Chondrocyte (in vitro differentiated cells): Measurements from ENCODE around the gene SBNO2. TPM values are rescaled to one million over a fixed set of nuclear protein-coding genes. Genes with fewer than 3 reads are reported as not detected.

Experiments used
- DNase-seq: peaks from one replicate; pipeline ENCODE4 v3.0.0; 2021; ENCODE audit warnings: mixed read lengths, low spot score
- H3K27ac Mint-ChIP-seq: one replicate; pipeline ENCODE4 v1.8.0; 2021; ENCODE audit warnings: mild to moderate bottlenecking, moderate library complexity, mixed read lengths; ENCODE audit not compliant: unreplicated experiment
- H3K27me3 Mint-ChIP-seq: 2 replicates; pipeline ENCODE4 v1.8.0; 2021; ENCODE audit warnings: low read depth, mixed read lengths
- H3K36me3 Mint-ChIP-seq: 2 replicates; pipeline ENCODE4 v1.8.0; 2021; ENCODE audit warnings: low read depth, mixed read lengths
- H3K4me1 Mint-ChIP-seq: 2 replicates; pipeline ENCODE4 v1.8.0; 2021; ENCODE audit warnings: low read depth, mild to moderate bottlenecking, mixed read lengths
- H3K4me3 Mint-ChIP-seq: one replicate; pipeline ENCODE4 v1.8.0; 2021; ENCODE audit warnings: mild to moderate bottlenecking, moderate library complexity, mixed read lengths; ENCODE audit not compliant: unreplicated experiment
- H3K9me3 Mint-ChIP-seq: 2 replicates; pipeline ENCODE4 v1.8.0; 2021; ENCODE audit warnings: low read depth, mixed read lengths
- total RNA-seq: library from RNA; stranded (reverse); gene quantifications from 3 replicates; pipeline ENCODE4 v1.2.1, GENCODE V29; 2021
- TF ChIP-seq, protein P1 (sequence below): fragments of 200-600 bp; sonication (generic); IDR thresholded peaks from 2 replicates; pipeline ENCODE4 v1.5.0; 2021; ENCODE audit warnings: antibody characterized with exemption, mild to moderate bottlenecking, moderate library complexity

The SBNO2 gene
- total RNA-seq, 1 donor from 2014 or later = 45.6 TPM

- Mint-ChIP-seq H3K4me1 (peaks cover 6% of the 10 kb centered on the region), H3K4me3 (no peak overlapping the region), H3K27me3 (no peaks in the 10 kb centered on the region), H3K9me3 (peaks cover 3% of the 10 kb centered on the region), H3K36me3 (peaks cover 20% of the 10 kb centered on the region), H3K27ac (no peak overlapping the region)
- DNase-seq = no peak
- TF ChIP-seq, protein P1, sequence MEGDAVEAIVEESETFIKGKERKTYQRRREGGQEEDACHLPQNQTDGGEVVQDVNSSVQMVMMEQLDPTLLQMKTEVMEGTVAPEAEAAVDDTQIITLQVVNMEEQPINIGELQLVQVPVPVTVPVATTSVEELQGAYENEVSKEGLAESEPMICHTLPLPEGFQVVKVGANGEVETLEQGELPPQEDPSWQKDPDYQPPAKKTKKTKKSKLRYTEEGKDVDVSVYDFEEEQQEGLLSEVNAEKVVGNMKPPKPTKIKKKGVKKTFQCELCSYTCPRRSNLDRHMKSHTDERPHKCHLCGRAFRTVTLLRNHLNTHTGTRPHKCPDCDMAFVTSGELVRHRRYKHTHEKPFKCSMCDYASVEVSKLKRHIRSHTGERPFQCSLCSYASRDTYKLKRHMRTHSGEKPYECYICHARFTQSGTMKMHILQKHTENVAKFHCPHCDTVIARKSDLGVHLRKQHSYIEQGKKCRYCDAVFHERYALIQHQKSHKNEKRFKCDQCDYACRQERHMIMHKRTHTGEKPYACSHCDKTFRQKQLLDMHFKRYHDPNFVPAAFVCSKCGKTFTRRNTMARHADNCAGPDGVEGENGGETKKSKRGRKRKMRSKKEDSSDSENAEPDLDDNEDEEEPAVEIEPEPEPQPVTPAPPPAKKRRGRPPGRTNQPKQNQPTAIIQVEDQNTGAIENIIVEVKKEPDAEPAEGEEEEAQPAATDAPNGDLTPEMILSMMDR = no peak
Observed at GRCh38 chr19:1139126-1139525, 34.9 kb downstream of the SBNO2 start.

GRCh38 chr19:1138121-1138520 is 35.9 kb downstream of the SBNO2 start:
- no peak for DNase-seq
- TF ChIP-seq, protein P1 = no peak

DNA sequence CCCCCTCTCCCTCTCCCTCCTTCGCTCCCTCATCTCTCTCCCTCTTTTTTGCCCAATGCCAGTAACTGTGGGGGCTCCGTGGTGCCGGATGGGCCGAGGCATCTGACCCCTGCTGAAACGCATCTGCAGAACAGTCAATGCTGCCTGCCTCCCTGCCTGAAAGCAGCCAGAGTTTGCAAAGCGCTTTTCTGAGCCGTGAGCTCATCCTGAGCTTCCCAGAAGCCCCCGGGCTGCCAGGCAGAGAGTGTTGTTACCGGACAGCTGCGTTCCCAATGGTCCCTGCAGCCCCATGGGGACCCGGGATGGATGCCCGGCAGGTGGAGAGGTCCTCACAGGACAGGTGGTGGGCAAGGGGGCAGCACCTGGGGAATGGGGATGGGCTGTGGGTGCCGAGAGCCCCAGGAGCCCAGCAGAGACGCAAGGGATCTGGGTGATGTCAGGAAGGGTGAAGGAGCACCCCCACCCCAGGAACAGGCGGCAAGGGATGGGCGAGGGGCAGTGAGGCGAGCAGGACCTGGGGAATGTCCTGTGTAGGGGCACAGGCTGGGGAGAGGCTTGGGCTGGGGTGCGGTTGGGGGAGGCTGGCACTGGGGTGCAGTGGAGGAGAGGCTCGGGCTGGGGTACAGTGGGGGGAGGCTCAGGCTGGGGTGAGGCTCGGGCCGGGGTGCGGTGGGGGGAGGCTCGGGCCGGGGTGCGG is 37.3 kb downstream of the SBNO2 start:
- peaks cover 11% of the 10 kb centered on the region for H3K4me1 Mint-ChIP-seq
- no peaks in the 10 kb centered on the region for H3K27me3 Mint-ChIP-seq
- H3K4me3 Mint-ChIP-seq = no peak overlapping the region
- TF ChIP-seq, protein P1 = no peak
- no peak overlapping the region for H3K27ac Mint-ChIP-seq
- H3K36me3 Mint-ChIP-seq = peaks cover 9% of the 10 kb centered on the region
- H3K9me3 Mint-ChIP-seq = no peaks in the 10 kb centered on the region
- DNase-seq = no peak

More at GRCh38 chr19:1138121-1138520, 35.9 kb downstream of the SBNO2 start:
- Mint-ChIP-seq H3K27ac (no peak overlapping the region), H3K36me3 (peaks cover 14% of the 10 kb centered on the region), H3K9me3 (peaks cover 3% of the 10 kb centered on the region), H3K4me3 (no peak overlapping the region), H3K27me3 (no peaks in the 10 kb centered on the region), H3K4me1 (peaks cover 7% of the 10 kb centered on the region)

DNA sequence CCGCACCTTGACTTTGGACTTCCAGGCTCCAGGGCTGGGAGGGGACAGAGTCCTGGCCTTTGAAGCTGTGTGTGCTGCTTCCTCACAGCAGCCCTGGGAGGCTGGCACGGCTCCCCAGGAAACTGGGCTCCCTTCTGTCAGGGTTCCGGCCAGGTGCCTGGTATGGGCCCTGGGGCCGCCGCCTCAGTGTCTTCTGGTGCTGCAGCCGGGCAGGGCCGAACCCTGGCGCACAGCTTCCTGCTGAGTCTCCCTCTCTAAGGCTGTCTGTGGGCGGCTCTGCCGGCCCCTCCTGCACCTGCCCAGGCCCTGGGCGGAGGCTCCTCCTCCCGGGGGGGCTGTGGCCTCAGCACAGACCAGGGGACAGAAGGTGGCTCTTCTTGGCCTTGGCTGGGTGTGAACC is 37.9 kb downstream of the SBNO2 start:
- DNase-seq = no peak
- H3K4me1 Mint-ChIP-seq = peaks cover 13% of the 10 kb centered on the region
- no peak overlapping the region for H3K4me3 Mint-ChIP-seq
- TF ChIP-seq, protein P1 = no peak
- H3K36me3 Mint-ChIP-seq = peaks cover 9% of the 10 kb centered on the region
- no peak overlapping the region for H3K27ac Mint-ChIP-seq
- no peaks in the 10 kb centered on the region for H3K27me3 Mint-ChIP-seq
- no peaks in the 10 kb centered on the region for H3K9me3 Mint-ChIP-seq

DNA sequence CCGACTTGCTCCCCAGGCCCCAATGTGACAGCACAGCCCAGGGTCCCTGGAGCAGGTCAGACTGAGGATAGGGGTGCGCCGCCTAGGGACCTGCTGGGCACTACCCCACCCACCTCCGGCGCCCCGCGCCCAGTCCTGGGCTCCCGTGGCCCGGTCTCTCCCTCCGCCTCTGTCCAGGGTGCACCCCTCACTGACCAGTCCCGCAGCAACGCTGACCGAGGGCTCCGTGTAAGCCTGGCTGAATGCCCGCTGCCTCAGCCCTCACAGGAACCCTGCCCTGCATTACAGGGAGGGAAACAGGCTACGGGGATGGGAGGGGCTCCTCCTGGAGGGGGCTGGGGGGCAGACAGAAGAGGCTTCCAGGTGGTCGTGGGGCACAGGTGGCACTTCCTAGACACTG is 38.6 kb downstream of the SBNO2 start:
- Mint-ChIP-seq H3K9me3 (no peaks in the 10 kb centered on the region), H3K36me3 (peaks cover 6% of the 10 kb centered on the region), H3K4me1 (peaks cover 21% of the 10 kb centered on the region), H3K4me3 (no peak overlapping the region), H3K27ac (no peak overlapping the region), H3K27me3 (no peaks in the 10 kb centered on the region)
- no peak for DNase-seq
- TF ChIP-seq, protein P1 = no peak
